Measurements from ENCODE around the gene KCNF1. TPM values are rescaled to one million over a fixed set of nuclear protein-coding genes. Genes with fewer than 3 reads are reported as not detected.

The KCNF1 gene
- total RNA-seq, 1 experiment from 2014 or later: 3.2 TPM

DNA sequence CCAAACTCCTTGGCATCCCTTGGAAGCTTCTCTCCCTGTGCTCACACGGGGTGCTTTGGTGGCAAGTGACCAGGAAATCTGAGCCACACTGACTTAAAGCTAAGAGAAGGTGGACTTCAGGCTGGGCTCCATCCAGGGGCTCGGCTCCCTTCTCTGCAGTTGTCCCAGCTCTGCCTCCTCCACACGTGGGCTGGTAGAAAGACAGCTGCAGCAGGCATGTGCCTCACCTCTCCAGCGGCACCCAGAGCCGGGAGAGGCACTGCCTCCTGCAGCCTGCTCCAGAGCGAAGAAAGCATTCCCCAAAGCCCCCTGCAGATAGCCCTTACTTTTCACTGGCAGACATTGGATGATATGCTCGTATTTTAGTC is 11.3 kb downstream of the KCNF1 start:
- H2BK120ac ChIP-seq (ENCODE audit: low read depth, low read length, poor library complexity, severe bottlenecking): no peak overlapping the region
- H3K4me3 Mint-ChIP-seq: no peak overlapping the region
- no CpG with 5 or more reads among the region's 7 CpGs for WGBS (ENCODE audit: extremely low coverage, insufficient read length, low lambda C conversion rate)

More for the DNA sequence above, 11.3 kb downstream of the KCNF1 start:
- Mint-ChIP-seq H3K27ac (no peak overlapping the region), H3K9me3 (no peaks in the 10 kb centered on the region; a peak in 1 of 5 replicates), H3K4me1 (peaks cover 24 to 40% of the 10 kb centered on the region in 2 experiments), H3K36me3 (ENCODE audit: insufficient read depth in 1 of 3, low read depth in 3 of 3) (no peaks in the 10 kb centered on the region), H3K27me3 (ENCODE audit: low read depth) (peaks cover 15% of the 10 kb centered on the region)
- no peaks in the 10 kb centered on the region for H3K27me3 ChIP-seq (ENCODE audit: insufficient read depth, low read length)
- peaks cover 11% of the 10 kb centered on the region; the same call in 1 of the 2 replicates for H3K4me1 ChIP-seq (ENCODE audit: insufficient read depth, low read length)
- no peak overlapping the region for H3K9ac ChIP-seq (ENCODE audit: extremely low read depth, insufficient read length, low read length)
- no peak overlapping the region for H3K14ac ChIP-seq (ENCODE audit: insufficient read depth, low read length)
- H3K27ac ChIP-seq (ENCODE audit: insufficient read length, low read depth, low read length): no peak overlapping the region
- H2BK20ac ChIP-seq (ENCODE audit: low read depth, low read length, poor library complexity, severe bottlenecking): no peak overlapping the region
- no peak for DNase-seq
- H4K20me1 ChIP-seq (ENCODE audit: control insufficient read depth, insufficient read depth, insufficient read length): peaks cover 2% of the 10 kb centered on the region
- H4K91ac ChIP-seq (ENCODE audit: insufficient read length, low read depth, low read length): no peak overlapping the region
- no peak overlapping the region for H3K4ac ChIP-seq (ENCODE audit: low read depth, low read length)
- no peaks in the 10 kb centered on the region for H3K79me1 ChIP-seq (ENCODE audit: insufficient read depth, low read depth, low read length, poor library complexity, severe bottlenecking)
- H2AK5ac ChIP-seq (ENCODE audit: insufficient read length, low read length): no peak overlapping the region
- no peaks in the 10 kb centered on the region for H3K79me2 ChIP-seq (ENCODE audit: insufficient read depth, low read length)
- H4K8ac ChIP-seq (replicated peaks; ENCODE audit: insufficient read length, low read depth, low read length): no peak overlapping the region
- H2BK5ac ChIP-seq (ENCODE audit: insufficient read length, low read length): no peak overlapping the region
- H3K9me3 ChIP-seq (ENCODE audit: control insufficient read depth, low read depth, low read length): no peaks in the 10 kb centered on the region
- no peak overlapping the region for H2BK15ac ChIP-seq (ENCODE audit: low read depth, low read length)
- no peak overlapping the region for H4K5ac ChIP-seq (ENCODE audit: insufficient read length, low read depth, low read length)
- H3K23me2 ChIP-seq (ENCODE audit: insufficient read length, low read depth, low read length, poor library complexity, severe bottlenecking): no peaks in the 10 kb centered on the region
- no peak overlapping the region for H3K18ac ChIP-seq (ENCODE audit: insufficient read length, low read depth, low read length)
- no peak overlapping the region for H3K56ac ChIP-seq (ENCODE audit: insufficient read length, low read depth, low read length)
- no peak overlapping the region for H3K4me2 ChIP-seq (ENCODE audit: insufficient read depth, insufficient read length, low read length)
- no peak for TF ChIP-seq CTCF (conservative IDR thresholded peaks at IDR 0.05)
- no peak overlapping the region for H2AFZ ChIP-seq (ENCODE audit: low read length)
- H3K23ac ChIP-seq (ENCODE audit: insufficient read length, low read depth, low read length): no peak overlapping the region
- H3T11ph ChIP-seq (ENCODE audit: low read length): no peak overlapping the region
- no peak overlapping the region for H2BK12ac ChIP-seq (ENCODE audit: insufficient read length, low read depth, low read length)

Measured in H9 (cell line).